HG03565 (cell line): ENCODE measurements around the gene NFAT5.
A peak's percentile ranks its signal among the peaks of the same experiment; 100 is the strongest.
"Not testable (repeated sequence)": the region's sequence is repeated elsewhere in the genome, so short reads cannot be mapped to it uniquely, and the experiment has no call there.

Source experiments
- ATAC-seq: cut with Tn5 transposase; IDR thresholded peaks from one replicate; pipeline ENCODE4 v1.9.1; 2021; ENCODE audit warnings: mild to moderate bottlenecking, moderate library complexity; ENCODE audit not compliant: unreplicated experiment

The NFAT5 gene, protein sequence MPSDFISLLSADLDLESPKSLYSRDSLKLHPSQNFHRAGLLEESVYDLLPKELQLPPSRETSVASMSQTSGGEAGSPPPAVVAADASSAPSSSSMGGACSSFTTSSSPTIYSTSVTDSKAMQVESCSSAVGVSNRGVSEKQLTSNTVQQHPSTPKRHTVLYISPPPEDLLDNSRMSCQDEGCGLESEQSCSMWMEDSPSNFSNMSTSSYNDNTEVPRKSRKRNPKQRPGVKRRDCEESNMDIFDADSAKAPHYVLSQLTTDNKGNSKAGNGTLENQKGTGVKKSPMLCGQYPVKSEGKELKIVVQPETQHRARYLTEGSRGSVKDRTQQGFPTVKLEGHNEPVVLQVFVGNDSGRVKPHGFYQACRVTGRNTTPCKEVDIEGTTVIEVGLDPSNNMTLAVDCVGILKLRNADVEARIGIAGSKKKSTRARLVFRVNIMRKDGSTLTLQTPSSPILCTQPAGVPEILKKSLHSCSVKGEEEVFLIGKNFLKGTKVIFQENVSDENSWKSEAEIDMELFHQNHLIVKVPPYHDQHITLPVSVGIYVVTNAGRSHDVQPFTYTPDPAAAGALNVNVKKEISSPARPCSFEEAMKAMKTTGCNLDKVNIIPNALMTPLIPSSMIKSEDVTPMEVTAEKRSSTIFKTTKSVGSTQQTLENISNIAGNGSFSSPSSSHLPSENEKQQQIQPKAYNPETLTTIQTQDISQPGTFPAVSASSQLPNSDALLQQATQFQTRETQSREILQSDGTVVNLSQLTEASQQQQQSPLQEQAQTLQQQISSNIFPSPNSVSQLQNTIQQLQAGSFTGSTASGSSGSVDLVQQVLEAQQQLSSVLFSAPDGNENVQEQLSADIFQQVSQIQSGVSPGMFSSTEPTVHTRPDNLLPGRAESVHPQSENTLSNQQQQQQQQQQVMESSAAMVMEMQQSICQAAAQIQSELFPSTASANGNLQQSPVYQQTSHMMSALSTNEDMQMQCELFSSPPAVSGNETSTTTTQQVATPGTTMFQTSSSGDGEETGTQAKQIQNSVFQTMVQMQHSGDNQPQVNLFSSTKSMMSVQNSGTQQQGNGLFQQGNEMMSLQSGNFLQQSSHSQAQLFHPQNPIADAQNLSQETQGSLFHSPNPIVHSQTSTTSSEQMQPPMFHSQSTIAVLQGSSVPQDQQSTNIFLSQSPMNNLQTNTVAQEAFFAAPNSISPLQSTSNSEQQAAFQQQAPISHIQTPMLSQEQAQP (N-terminal part only)

DNA sequence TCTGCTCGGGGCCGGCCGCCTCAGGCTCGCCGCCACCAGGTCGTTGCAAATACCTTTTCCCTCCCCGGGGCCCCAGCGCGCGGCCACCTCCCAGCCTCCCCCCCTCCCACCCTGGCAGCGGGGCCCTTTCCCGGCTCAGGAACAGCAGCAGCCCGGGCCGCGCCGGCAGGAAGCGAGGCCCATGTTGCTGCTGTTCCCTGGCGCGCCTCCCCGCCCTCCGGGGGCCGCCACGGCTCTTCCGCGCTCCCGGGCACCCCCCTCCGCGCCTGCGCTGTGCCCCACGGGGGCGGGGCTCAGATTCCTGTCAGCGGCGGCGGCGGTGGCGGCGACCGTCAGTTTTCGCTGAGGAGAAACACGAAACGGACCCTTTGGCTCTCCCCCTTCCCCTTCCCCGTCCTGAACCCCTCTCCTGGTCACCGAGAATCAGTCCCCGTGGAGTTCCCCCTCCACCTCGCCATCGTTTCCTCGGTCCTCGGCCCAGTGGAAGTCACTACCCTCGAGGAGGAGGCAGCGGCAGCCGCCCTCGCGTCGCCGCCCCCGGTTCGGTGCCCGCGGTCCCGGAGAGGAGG, at the start of gene NFAT5:
TSS of gene NFAT5 (plus strand) at position 296 of the 569 bp plus-strand sequence. CDS start 336 bp downstream, outside the sequence.
- peak; percentile 34 for ATAC-seq

DNA sequence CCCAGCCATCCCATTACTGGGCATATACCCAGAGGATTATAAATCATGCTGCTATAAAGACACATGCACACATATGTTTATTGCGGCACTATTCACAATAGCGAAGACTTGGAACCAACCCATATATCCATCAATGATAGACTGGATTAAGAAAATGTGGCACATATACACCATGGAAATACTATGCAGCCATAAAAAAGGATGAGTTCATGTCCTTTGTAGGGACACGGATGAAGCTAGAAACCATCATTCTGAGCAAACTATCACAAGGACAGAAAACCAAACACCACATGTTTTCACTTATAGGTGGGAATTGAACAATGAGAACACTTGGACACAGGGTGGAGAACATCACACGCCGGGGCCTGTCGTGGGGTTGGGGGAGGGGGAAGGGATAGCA, 47.9 kb upstream of the NFAT5 start:
- ATAC-seq: not testable (repeated sequence)

DNA sequence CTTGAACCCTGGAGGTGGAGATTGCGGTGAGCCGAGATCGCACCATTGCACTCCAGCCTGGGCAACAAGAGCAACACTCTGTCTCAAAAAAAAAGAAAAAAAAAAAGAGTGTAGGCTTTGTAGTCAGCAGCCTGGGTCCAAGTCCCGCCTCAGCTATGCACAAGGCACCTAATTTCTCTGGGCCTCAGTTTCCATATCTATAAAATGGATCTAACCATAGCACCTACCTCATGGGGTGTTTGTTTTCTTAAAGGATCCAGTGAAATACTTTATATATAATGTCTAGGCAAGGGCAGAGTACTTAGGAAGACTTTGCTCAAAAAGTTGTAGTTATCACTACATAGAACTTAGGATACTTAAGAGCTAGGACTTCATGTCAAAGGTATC, 45.4 kb upstream of the NFAT5 start:
- ATAC-seq: no peak

DNA sequence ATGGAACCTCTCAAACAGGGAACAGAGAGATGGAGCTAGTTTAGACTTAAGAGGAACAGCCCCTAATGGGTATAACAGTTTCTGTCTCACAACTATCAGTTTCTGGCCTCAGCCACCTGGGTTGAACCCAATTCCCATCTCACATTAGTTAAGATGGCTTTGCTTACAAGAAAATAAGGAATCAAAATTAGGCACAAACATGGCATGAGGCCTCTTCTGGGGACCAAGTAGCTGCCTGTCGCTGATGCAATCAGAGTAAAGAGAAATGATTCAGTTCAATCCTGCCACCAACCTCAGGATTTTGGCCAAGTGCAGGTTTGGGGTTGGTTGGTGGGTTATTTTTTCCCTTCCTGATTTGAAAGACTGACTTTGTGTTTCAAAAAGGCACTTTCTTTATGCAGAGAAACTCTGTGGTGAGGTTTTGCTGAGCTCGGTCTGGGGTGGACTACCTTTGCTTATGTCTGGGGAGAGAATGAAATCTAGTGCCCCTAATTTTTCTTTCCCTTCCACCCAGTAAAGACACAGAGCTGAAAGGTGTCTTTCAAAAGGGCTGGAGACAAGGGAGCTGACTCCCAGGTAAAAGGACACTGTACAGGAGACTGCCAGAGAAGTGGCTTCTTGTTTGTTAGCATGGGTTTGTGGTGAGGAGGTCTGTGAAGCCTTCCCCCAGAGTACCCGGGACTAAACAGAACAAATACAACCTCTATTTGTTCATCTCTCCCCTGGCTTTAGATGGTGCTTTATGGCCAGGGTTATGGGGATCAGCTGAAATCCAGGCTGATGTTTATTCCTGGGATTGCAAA, 44.8 kb upstream of the NFAT5 start:
- ATAC-seq: no peak

DNA sequence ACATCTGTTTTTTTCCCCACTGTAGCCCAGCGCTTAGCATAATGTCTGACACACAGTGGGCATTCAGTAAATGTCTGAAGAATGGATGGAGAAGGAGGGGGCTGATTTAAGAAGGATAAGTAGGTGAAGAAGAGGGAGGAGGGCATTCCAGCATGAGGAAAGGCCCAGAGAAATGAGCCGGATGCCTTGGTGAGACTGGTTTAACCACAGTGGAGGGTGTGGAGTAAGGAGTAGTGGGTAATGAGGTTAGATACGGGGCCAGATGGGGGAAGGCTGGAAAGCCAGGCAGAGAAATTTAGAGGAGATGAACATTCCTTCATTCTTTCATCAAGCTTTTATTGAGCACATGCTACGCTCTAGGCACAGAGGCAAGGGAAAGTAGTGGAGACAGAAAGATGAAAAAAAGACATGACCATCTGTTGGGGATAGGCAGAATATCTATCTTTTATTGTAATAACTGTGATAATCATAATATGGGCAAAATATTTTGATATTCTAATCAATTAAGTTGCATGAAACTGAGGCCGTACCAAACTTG, 43.7 kb upstream of the NFAT5 start:
- no peak for ATAC-seq

DNA sequence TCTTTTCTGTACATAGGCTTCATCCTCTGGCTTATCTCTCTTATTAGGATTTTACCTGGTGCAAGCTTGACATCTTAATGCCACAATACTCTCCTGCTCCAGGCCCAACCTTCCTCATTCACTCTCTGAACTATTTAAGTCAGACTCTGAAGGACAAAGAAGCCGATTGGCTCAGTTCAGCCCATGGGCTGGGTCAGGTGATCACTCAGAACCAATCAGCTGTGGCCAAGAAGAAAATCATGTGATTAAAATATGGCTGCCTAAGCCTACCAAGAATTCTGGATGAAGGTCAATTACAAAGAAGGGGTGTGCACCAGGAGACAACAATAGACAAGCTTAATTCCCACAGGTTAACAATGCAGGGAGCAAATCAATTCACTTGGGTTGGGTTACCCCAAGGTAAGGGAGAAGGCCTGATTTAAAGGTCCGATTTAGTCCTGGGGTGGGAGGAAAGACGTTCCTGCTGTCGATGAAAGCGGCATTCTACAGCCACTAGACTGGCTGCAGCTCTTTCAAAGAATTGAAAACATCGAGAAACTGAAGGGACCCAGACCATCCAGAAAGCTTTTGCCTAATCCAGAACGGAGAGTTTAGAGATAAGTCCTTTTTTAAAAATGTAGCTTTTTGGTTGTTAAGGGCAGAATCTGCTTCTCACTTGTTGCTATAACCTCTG, 42.9 kb upstream of the NFAT5 start:
- no peak for ATAC-seq

DNA sequence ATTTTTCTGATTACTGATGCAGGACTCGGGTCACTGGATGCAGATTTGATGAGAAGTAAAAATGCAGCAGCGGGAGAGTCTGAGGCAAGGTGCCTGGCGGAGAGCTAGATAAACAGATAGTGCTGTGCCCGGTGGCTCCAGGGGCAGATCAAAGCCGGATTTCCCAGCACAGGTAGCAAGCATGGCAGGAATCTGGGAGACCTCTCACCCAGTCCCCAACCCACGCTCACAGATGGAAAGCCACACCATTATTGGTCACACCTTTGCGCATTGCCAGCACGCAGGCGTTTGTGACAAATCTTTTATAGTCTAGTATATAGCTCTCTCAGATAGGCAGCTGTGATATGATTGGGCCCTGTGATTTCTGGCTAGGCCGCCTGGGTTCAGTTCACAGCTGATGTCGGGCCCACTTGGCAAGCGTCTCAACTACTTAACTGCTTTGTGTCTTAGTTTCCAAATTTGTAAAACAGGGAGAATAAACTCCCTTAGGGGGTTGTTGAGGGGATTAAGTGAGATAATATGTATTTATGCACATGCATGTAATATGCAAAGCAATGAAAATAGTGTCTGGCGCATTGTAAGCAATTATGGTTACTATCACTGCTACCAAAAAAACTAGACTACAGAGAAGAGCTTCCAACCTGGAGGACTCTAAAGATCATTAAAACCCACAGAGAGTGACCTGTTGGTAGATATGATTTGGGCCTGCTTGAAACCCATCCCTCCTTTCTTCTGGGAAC, 42.0 kb upstream of the NFAT5 start:
- ATAC-seq: no peak

DNA sequence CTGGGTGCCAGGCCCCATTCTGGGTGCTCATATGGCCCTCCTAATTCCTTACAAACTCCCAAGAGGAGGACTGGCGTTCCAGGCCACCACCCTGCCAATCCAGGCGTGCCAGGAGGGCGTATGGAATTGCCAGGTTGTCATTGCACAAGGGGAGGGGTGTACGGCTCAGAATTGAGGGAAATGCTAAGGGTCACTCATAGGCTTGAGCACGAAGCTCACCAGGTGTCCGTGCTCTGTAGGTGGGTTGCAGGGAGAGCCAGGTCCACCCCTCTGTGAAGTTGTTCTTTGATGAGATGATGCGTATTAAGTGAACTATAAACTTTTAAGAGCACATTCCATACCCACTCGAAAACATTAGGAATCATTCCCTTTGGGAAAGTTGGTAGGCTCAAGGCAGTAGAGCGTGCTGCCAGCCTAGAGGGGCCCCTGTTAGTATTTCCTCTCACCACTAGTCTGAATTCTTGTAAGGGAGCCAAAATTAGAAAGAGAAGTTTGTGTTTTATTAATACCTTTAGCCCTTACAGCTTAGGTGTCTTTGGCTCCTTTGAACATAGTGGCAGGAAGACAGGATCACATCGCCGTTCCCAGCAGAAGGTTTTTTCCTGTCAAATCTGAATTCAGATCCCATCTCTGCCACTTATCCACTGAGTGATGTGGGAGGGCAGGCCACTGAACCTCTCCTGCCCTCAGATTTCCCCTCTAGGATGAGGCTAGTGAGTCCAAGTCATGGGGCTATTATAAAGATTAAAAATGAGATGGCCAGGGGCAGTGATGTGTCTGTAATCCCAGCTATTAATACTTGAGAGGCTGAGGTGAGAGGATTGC, 38.7 kb upstream of the NFAT5 start:
- ATAC-seq: no peak

DNA sequence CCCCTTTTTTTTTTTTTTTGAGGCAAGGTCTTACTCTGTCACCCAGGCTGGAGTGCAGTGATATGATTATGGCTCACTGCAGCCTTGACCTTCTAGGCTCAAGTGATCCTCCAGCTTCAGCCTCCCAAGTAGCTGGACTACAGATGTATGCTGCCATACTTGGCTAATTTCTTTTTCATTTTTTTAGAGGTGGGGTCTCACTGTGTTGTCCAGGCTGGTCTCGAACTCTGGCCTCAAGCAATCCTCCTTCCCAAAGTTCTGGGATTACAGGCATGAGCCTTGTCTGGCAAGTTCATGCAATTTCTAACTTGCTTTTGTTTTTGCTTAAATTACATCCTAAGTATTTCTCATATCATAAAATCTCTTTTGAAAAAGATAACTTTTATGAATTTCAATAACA, 33.8 kb upstream of the NFAT5 start:
- ATAC-seq: no peak

DNA sequence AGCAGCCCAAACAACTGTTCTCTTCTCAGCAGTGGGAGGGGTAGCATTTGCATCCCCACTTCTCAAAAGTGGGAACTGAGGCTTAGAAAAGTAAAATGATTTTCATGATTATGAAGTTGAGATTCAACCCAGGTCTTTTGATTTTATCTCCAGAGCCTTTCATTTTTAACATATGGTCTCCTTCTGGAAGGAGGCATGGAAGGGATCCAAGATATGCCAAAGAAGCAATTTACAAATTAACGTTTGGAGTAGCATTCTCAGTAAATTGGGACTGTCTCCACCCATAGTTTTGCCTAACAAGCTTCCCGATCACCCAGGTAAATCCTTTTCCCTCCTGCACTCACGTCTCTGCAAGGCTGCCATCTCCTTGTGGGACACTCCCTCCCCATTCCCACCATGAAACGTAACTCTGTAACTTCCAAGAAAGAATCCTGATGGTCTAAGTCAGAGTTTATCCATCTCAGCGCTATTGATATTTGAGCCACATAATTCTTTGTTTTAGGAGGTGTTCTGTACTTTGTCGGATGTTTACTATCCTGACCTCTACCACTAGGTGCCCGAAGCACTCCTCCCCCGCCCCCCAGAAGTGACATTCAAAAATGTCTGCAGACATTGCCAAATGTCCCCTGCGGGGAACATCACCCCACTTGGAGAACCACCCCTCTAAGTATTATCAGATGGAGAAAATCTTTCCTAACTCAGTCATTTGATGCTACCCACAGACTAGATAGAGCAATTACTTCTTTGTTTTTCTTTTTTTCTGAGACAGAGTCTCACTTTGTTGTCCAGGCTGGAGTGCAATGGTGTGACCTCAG, 32.9 kb upstream of the NFAT5 start:
- no peak for ATAC-seq

DNA sequence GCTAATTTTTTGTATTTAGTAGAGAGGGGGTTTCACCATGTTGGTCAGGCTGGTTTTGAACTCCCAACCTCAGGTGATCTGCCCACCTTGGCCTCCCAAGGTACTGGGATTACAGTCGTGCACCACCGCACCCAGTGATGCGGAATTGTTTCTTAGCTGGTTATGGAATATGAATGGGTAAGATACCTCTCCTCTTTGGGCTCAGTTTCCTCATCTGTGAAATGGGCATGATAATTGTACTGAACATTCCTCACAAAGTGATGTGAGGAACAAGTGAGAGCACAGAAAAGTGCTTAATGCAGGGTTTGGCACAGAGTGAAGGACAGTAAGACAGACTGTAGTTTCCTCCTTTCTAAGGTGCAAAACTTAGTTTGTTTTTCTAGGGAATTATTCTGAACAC, 31.0 kb upstream of the NFAT5 start:
- ATAC-seq: no peak

DNA sequence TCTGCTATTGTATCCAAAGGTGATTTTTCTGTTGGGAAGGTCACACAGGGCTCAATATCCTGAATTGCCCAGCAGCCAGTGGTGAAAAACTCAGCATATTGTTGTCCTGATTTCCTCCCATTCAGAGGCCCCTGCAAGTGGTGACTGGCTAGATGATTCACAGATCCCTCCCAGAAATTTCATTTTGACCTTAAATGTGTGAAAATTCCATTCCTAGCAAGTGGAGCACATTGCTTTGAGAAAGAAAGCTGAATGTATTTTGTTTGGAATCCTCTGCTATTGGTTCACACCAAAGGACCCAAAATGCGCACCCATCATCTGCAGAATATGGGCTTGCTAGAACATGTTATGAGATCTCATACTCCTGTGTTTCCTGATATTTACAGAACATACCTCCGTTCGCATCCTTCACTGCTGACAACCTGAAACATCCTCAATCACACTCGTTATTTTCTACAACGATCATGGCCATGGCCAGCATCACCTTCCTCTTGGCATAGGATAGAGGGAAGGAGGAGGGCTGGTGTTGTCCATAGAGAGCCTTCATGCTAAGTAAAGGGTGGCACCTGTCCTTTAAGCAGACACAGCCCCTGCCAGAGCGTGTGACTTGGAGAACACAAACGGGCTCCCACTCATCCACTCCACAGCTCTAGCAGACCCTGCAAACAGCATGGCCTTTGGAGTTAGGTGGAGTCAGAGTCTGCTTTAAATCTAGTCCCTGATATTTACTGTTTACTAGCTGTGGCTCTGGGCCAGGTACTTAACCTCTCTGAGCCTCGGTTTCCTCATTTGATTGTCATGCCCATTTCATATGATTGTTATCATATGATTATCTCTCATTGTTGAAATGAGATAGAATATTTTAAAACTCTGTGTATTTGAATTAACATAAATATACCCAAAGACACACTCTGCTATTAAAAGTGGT, 30.4 kb upstream of the NFAT5 start:
- no peak for ATAC-seq

DNA sequence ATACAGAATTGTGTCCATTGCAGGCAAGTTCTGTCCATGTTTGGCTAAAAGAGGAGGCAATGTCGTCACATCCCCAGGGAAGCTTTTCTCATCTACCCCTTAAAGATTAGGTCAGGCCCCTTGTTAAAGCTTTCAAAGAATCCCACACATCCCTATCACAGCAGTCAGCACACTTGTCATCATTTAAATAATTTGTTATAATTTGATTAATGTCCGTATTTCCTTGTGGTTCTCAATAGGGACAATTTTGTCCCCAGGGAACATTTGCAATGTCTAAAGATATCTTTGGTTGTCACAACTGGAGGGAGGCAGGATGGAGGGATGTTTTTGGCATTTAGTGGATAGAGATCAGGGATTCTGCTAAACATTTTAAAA, 28.1 kb upstream of the NFAT5 start:
- no peak for ATAC-seq

DNA sequence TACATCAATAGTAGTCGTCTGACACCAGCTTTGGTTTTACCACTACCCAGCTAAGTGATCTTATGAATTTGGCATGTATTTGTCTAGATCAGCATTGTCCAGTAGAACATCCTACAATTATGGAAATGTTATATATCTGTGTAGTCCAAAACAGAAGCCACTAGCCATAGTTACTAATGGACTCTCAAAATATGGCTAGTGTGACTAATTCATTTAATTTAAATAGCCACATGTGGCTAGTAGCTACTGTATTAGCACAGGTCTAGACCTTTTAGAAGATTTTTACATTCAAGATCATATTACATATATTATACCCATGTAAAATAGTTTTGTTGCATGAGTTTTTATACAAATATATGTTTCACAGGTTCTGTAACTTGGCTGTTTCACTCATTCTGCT, 27.0 kb upstream of the NFAT5 start:
- ATAC-seq: no peak

DNA sequence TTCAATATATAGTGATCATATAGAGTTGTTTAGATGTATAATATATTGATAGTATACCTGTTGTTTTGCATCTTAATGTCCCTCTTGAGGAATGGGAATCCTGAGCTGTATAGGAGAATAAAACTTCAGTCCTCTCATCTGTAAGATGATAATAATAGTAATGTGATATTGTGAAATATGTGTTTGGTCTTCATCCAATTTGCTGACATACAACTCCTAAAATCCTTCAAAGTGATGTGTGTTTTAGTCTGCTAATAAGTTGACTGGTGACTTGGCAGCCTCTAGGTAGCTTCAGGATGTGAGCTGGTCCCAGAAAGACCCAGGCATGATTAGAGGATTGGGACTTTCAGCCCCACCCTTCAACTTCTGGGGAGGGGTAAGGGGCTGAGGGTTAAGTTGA, 22.8 kb upstream of the NFAT5 start:
- no peak for ATAC-seq

DNA sequence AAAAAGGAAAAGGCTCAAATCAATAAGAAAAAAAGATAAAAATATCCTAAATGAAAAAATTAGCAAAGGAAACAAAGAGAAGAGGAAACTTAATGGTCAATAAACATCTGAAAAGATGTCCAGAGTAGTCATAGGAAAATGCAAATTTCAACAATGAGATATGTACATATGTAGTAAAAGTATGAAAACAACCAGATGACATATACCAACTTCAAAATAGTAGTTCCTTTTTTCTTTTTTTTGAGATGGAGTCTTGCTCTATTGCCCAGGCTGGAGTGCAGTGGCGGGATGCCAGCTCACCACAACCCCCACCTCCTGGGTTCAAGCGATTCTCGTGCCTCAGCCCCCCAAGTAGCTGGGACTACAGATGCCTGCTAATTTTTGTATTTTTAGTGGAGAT, 21.7 kb upstream of the NFAT5 start:
- ATAC-seq: no peak
